Mesothelial cell of epicardium (in vitro differentiated cells): ENCODE measurements around the gene FKBP5. TPM values are rescaled to one million over a fixed set of nuclear protein-coding genes. Genes with fewer than 3 reads are reported as not detected.

Source experiments
- DNase-seq, 2 experiments: peaks; one replicate each; pipeline ENCODE4 v3.0.0; 2021; ENCODE audit warnings: low spot score in 2 of 2; ENCODE audit not compliant: unreplicated experiment in 2 of 2
- H3K27ac Mint-ChIP-seq: 2 replicates; pipeline ENCODE4 v1.8.0; 2021; ENCODE audit warnings: mixed read lengths
- H3K27me3 Mint-ChIP-seq: 2 replicates; pipeline ENCODE4 v1.8.0; 2021; ENCODE audit warnings: low read depth, mixed read lengths
- H3K36me3 Mint-ChIP-seq: 2 replicates; pipeline ENCODE4 v1.8.0; 2021; ENCODE audit warnings: mixed read lengths
- H3K4me1 Mint-ChIP-seq: 2 replicates; pipeline ENCODE4 v1.8.0; 2021; ENCODE audit warnings: mixed read lengths
- H3K4me3 Mint-ChIP-seq: 2 replicates; pipeline ENCODE4 v1.8.0; 2021; ENCODE audit warnings: mild to moderate bottlenecking, moderate library complexity, mixed read lengths
- H3K9me3 Mint-ChIP-seq: 2 replicates; pipeline ENCODE4 v1.8.0; 2021; ENCODE audit warnings: mixed read lengths
- CTCF ChIP-seq: fragments of 200-600 bp; sonication (generic); IDR thresholded peaks from one replicate; pipeline ENCODE4 v1.5.0; 2021; ENCODE audit warnings: antibody characterized with exemption; ENCODE audit not compliant: unreplicated experiment
- total RNA-seq: library from RNA; stranded (reverse); gene quantifications from 3 replicates; pipeline ENCODE4 v1.2.1, GENCODE V29; 2021

The FKBP5 gene
- total RNA-seq, 1 donor from 2014 or later = 7.3 TPM

- Mint-ChIP-seq H3K4me3 (no peak overlapping the region), H3K27ac (no peak overlapping the region), H3K36me3 (peaks cover 3% of the 10 kb centered on the region), H3K4me1 (peaks cover 4% of the 10 kb centered on the region), H3K9me3 (peaks cover 9% of the 10 kb centered on the region), H3K27me3 (peaks cover 4% of the 10 kb centered on the region)
- DNase-seq = no peak
- no peak for TF ChIP-seq CTCF
Observed at GRCh38 chr6:35569011-35569461, 119.7 kb downstream of the FKBP5 start.

GRCh38 chr6:35566794-35567193 lies 121.9 kb downstream of the FKBP5 start:
- Mint-ChIP-seq H3K27me3 (peaks cover 9% of the 10 kb centered on the region), H3K4me1 (no peaks in the 10 kb centered on the region), H3K9me3 (peaks cover 9% of the 10 kb centered on the region), H3K27ac (no peak overlapping the region), H3K4me3 (no peak overlapping the region), H3K36me3 (peaks cover 3% of the 10 kb centered on the region)
- DNase-seq = no peak
- TF ChIP-seq CTCF = no peak

GRCh38 chr6:35564733-35565132 lies 124.0 kb downstream of the FKBP5 start:
- Mint-ChIP-seq H3K36me3 (peaks cover 3% of the 10 kb centered on the region), H3K27me3 (peaks cover 9% of the 10 kb centered on the region), H3K27ac (no peak overlapping the region), H3K9me3 (peaks cover 9% of the 10 kb centered on the region), H3K4me3 (no peak overlapping the region), H3K4me1 (no peaks in the 10 kb centered on the region)
- TF ChIP-seq CTCF = no peak
- DNase-seq = no peak

GRCh38 chr6:35562060-35562459 lies 126.7 kb downstream of the FKBP5 start:
- Mint-ChIP-seq H3K4me3 (no peak overlapping the region), H3K27me3 (peaks cover 9% of the 10 kb centered on the region), H3K9me3 (peaks cover 9% of the 10 kb centered on the region), H3K27ac (no peak overlapping the region), H3K4me1 (no peaks in the 10 kb centered on the region), H3K36me3 (peaks cover 3% of the 10 kb centered on the region)
- DNase-seq = no peak
- no peak for TF ChIP-seq CTCF

- peaks cover 9% of the 10 kb centered on the region for H3K27me3 Mint-ChIP-seq
- H3K27ac Mint-ChIP-seq = no peak overlapping the region
- H3K36me3 Mint-ChIP-seq = peaks cover 2% of the 10 kb centered on the region
- no peak for TF ChIP-seq CTCF
- no peak for DNase-seq
- no peaks in the 10 kb centered on the region for H3K4me1 Mint-ChIP-seq
- no peaks in the 10 kb centered on the region for H3K9me3 Mint-ChIP-seq
- H3K4me3 Mint-ChIP-seq = no peak overlapping the region
Observed at GRCh38 chr6:35561113-35561512, 127.6 kb downstream of the FKBP5 start.

GRCh38 chr6:35558571-35558970 lies 130.1 kb downstream of the FKBP5 start:
- Mint-ChIP-seq H3K36me3 (no peaks in the 10 kb centered on the region), H3K4me1 (no peaks in the 10 kb centered on the region), H3K27ac (no peak overlapping the region), H3K9me3 (no peaks in the 10 kb centered on the region), H3K4me3 (no peak overlapping the region), H3K27me3 (peaks cover 4% of the 10 kb centered on the region)
- no peak for DNase-seq
- TF ChIP-seq CTCF = no peak
